ENCODE results near the gene OTUD6A.
"Not testable (repeated sequence)": the region's sequence is repeated elsewhere in the genome, so short reads cannot be mapped to it uniquely, and the experiment has no call there.

OTUD6A gene

DNA sequence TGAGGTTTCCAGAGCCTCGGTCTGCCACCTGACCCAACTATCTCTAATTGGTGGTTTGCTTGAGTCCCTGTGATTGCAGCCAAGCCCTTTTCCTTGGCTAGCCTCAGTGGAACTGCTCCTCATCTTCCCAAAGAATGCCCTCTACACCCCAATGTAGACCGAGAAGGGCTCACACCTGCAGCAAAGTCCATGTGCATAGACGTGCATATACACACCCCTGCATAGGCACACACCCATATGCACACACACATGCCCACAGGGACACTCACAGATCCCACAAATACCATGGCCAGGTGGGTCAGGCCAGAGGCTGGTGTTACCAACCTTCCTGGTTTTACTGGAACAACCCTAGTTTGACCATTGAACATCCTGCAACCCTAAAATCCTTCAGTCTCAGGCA lies 12.9 kb upstream of the OTUD6A start:
- DNase-seq, result no peak

DNA sequence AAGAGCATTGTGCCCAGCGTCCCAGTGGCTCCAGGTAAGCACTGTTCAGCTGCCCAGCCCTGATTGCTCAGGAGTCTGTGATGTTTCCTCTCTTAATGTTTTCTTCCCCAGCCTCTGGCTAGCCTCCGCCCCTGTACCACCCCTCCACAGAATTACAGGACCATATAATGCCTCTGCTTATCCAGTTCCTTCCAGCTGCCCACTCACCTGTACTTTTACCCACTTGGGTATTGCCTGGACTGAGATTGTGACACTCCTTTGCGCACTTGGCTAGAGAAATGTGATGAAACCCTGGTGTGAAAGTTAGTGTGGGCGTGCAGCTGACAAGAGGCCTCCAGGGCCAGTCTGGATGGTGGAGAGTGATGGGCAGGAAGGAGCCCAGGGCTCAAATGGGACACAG lies 12.3 kb upstream of the OTUD6A start, which contains the start of gene AWAT2:
TSS of gene AWAT2 (minus strand) at position 14 of the 400 bp plus-strand sequence. CDS start at position 8, 6 bp downstream.
- no peak for DNase-seq

DNA sequence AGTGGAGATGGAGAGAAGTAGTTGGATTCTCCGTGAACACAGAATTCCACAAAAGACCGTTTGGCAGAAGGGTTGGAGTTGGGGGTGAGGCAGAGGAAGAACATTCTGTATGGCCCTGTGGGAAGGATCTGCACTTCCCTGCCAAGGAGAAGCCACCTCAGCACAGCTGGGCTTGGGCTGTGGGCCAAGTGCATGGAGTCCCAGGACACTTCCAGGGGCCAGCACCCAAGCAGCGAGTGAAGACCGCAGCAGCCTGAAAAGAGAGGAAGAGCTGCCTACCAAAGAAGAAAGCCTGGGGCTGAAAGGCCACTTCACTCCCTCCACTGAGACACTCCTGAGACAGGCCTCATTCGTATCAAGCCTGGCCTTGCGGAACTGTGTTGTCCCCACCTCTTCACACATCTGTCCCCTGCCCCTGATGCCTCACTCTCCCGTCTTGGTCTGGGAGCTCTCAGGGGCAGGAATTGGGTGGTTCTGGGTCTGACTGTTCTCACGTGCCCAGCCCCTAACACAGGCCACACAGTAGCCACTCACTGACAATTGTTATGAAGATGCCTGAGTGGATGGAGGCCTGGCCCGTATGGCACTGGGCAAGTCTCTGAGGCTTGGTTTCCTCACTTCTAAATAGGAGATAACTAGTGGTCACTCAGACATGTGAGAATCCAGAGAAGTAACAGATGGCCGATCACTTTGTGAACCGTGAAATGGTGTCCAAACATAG lies 9.2 kb upstream of the OTUD6A start:
- no peak for DNase-seq

DNA sequence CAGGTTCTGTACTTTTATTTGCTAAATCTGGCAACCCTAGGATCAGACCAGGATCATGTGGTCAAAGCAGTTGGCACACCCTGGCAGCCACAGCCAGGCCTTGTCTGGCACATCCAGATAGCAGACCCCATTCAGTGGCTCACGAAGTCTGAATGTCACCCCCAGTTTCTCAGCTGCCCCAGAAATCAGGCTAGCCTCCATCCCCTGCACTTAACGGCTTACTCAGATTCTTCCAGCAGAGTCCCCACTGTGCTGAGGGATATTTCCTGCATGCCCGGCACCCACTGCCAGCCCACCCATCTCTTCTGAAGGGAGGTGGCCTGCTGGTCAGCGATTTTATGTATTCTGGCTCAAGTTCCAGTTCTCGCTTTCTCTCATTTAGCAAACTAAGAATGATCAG lies 7.9 kb upstream of the OTUD6A start:
- no peak for DNase-seq

DNA sequence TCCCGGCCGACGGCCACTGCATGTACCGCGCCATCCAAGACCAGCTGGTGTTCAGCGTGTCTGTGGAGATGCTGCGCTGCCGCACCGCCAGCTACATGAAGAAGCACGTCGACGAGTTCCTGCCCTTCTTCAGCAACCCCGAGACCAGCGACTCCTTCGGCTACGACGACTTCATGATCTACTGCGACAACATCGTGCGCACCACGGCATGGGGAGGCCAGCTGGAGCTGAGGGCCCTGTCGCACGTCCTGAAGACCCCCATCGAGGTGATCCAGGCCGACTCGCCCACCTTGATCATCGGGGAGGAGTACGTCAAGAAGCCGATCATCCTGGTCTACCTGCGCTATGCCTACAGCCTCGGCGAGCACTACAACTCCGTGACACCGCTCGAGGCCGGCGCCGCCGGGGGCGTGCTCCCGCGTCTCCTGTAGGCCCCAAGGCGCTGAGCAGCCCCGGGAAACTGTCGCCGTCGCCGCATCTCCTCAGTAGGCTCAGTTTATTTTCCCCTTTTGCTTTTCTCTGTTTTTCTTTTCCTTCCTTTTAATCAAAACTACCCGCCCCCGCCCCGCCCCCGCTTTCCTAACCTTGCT lies 799 bp downstream of the OTUD6A start:
- DNase-seq, result no peak

DNA sequence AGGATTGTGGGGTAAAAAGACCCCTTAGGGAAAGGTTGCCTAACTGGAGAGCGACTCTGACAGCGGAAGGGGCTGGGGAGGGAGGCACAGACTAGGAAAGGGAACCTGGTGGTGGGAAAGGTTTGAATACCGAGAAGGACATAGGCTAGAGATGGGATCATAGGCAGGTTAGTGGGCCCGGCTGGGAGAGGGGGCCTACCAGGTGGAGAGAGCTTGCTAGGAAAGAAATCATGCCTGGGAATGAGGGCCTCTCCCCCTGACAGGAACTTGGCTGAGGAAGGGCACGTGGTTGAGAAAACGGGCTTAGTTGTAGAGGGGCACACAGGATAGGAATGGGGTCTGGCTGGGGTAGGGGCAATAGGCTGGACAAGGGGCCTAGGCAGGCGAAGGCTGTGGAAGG lies 4.4 kb downstream of the OTUD6A start:
- no peak for DNase-seq

DNA sequence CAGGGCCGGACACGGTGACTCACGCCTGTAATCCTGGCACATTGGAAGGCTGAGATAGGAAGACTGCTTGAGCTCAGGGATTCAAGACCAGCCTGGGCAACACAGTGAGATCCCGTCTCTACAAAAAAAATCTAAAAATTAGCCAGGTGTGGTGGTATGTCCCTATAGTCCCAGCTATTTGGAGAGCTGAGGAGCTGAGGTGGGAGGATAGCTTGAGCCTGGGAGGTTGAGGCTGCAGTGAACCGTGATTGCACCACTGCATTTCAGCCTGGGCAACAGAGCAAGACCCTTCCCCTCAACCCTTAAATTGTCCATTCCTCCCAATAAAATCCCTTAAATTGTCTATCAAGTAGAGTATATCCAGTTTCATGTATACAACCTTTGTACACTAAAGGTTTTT lies 17.0 kb downstream of the OTUD6A start:
- DNase-seq, result no peak

DNA sequence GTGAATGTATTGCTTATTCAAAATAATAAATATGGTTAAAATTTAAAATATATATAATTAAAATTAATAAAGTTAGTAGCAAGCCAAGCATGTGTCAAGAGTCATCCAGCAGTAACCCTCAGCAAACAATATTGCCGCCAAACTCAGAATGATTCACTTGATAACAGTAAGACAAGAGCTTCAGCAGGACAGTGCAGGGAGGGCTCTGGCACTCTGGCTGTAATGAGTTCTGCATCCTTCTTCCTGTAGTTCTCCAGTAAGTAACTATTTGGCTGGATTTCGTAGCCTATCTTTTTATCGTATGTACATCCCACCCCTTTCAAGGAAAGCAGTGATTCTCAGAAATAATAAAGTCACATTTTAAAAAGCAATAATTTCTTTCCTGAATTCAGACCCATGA lies 17.6 kb downstream of the OTUD6A start:
- no peak for DNase-seq

DNA sequence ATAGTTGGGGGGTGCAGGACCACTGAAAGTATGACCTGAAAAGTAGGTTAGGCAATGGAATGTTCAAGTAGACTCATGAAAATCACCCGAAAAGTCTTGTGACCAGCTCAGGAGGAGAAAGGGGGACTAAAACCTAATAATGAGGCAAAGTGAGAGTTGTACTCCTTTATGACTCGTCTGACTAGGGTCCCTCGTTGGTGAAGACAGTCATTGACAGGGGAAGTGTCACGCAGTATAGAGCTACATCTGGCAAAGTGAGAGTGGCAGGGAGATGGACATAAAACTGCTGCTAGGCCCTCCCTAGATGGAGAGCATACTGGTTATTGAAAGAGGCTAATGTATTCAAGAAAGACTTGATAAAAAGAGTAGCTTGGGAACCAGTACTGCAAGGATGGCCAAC lies 20.5 kb downstream of the OTUD6A start:
- no peak for DNase-seq

DNA sequence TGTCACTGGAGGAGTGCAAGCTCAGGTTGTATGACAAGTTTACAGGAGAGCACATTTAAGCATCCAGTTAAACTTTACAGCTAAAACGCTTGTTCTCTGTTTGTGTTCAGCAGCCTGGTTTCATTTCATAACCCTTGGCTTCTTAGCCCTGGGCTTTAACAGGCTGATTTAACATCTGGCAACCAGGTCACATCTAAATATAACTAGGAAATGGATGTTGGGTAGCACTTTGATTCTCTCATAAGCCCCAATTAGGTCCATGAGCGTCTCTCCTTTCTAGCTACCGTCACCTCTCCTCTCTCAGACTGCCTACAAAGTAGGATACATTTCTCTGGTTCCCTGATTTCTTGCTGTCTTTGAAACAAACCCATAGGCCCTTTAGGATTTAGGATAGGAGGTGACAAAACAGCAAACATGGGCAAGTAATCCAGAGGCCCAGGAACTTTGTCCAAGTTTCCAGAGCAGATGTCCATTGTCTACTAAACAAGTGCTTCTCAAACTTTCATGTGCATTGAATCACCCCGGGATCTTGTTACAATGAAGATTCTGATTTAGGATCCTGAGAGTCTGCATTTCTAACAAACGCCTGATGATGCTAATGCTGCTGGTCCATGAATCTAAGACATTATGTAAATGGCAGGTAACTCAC lies 22.5 kb downstream of the OTUD6A start:
- DNase-seq, result no peak

DNA sequence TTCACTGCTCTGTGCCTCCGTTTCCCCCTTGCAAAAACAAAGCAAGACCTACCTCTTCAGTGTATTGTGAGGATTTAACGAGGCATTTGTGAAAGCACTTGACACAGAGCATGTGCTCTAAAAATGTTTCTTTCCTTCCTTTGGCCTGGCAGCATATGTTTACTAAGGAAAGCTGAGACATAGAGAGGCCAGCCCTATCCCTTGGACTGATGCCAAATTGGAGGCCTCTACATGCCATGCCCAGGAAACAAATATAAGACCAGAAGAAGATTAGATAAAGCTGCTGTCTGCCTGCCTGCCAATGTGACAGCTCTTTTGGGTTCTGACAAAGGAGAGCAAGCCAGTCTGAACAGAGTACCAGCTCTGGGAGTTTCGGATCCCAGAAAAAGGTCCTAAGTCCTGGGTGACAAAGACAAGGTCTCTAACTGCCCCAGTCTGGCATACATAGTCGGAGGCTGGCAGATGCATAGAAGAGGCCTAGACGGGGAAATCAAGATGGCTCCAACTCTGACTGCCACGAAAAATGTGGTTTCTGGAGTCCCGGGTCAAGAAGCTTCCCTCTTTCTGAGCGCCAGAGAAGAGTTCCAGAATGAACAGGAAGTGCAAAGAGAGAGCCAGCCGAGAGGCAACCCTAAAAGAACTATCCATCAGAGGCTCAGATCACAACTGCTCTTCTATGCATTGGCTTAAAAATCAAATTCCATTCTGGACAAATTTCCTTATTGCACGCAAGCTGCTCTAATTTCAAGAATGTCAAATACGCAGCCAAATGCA lies 25.8 kb downstream of the OTUD6A start:
- no peak for DNase-seq

DNA sequence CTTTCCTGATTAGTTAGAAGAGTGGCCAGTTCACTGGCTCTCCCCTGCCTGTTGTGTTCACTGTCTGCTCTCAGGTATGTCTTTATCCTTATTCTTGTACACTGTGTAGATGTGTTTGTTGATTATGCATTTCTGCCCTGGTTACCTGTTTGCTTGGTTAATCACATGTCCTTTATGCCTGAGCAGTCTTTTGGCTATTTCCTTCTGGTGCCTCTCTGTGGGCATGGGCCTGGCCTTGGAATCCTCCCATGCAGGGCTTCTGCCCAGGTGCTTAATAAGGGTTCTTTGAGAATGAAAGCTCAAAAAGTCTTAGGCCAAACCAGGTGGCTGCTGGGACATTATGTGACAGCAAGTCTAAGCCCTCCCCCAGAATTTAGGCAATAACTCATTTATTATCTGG lies 26.5 kb downstream of the OTUD6A start:
- no peak for DNase-seq

DNA sequence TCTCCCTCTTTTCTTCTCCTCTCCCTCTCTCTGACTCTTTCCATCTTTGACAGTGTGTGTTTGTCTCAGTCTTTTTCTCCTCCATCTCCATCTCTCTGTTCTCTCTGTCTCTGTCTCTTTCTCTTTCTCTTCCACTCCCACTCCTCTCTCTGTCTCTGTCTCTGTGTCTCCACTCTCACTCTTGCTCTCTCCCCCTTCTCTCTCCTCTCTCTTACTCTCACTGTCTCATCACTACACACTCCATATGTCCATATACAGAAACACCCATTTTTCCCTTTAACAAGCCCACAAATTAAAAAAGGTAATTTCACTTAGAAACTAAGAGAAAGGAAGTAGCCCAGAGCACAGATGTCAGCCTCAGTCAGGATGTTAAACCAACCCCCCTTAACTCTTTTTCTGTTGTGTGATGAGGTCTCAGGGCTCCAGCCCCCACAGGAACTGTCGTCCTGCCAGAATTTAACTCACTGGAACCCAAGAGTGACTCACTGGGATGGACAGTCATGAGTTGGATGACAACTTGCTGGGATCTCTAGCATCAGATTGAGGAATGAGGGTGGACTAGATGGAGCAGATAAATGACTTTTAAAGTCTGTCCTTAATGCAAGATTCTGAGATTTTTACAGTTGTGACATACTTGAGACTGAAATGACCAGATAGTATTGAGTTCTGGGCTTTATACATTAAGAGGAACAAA lies 27.5 kb downstream of the OTUD6A start:
- DNase-seq, result no peak

DNA sequence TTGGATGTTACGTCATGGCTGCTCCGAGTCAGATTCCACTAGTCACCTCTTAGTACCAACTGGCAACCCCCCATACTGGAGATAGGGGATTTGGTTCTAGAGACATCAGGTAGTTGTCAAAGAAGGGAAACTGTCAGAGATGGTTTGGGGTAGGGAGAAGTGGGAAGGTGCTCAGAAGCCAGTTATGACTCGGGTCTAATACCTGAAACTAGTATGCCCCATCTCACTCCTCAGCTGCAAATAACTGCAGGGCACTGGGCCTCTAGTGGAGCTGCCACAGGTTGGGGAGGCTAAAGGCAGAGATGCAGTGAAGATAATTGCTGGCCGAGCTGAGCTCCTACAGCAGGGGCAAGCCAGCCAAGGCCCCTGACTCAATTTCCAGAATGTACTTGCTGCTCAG lies 30.0 kb downstream of the OTUD6A start:
- no peak for DNase-seq

DNA sequence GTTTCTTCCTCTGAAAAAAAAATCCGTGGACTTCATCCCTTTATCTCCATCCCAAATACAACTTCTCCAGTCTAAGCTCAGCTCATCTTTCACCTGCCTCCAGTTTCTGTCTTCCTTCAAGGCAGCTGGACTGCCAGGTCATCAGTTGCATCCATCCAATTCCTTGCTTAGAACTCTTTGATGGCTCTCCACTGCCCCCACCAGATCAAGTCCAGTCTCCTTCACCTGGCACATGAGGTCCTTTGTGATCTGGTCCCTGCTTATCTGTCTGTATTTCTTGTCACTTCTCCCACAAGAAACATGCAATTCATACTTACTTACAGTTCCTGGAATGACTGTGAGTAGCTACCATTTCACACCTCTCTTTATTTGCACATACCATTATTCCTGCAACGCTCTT lies 33.8 kb downstream of the OTUD6A start:
- no peak for DNase-seq

DNA sequence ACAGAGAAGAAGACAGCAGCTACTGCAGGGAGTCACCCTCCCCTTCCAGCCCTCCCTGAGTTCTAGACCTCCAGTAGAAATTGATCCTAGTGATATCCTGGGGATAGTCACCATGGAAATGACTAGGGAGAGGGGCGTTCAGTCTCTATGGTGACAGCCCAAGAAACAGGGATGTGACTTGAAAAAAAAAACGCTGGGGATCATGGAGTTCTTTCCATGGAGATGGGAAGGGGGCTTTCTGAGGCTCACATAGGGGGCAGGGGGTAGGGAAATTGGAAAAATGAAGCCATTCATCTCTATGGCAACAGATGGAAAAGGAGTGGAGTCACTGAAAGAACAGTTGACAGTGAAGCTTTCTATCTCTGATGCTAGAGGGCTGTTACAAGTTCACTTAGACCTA lies 43.0 kb downstream of the OTUD6A start:
- no peak for DNase-seq

DNA sequence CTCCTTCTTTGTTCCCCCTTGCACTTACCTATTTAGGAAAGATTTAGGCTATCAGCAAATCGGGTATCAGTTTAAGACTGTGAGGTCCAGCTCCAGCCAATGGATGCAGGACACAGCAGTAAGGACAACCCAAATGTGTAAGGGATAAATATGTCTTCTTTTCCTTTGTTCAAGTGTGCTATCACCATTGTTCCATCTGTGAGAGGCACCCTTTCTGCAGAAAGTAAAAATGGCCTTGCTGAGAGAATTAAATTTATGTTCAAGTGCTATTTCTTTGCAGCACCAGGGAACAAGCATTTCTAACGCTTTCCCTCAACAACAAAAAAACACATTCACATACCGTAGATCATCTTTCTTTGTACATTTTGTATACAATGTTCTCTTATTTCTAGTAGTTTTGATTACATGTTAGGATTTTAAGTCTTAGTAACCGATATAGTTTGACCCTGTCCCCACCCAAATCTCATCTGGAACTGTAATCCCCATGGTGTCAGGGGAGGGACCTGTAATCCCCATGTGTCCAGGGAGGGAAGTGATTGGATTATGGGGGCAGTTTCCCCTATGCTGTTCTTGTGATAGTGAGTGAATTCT lies 49.3 kb downstream of the OTUD6A start:
- DNase-seq, result not testable (repeated sequence)

All from T-helper 9 cell (primary cell).